Spinal cord (tissue), 10 donors: ENCODE measurements around the gene CAPN7. TPM values are rescaled to one million over a fixed set of nuclear protein-coding genes. Genes with fewer than 3 reads are reported as not detected.
A peak's percentile ranks its signal among the peaks of the same experiment; 100 is the strongest.

Experiments used
- DNase-seq, 6 donors: peaks; one replicate each; pipeline versions ENCODE4 v3.0.0 to v3.0.0-alpha.2; 2013 to 2015; ENCODE audit warnings: low spot score in 6 of 6, low read depth in 4 of 6
- H3K27ac ChIP-seq: one replicate; pipeline ENCODE4 v1.5.1; 2013; ENCODE audit warnings: low read depth, low read length, control low read depth
- H3K27me3 ChIP-seq: one replicate; pipeline ENCODE4 v1.6.1; 2013; ENCODE audit warnings: low read length; ENCODE audit not compliant: control insufficient read depth, insufficient read depth
- H3K36me3 ChIP-seq: one replicate; pipeline ENCODE4 v1.6.1; 2013; ENCODE audit warnings: low read length; ENCODE audit not compliant: control insufficient read depth, insufficient read depth
- H3K4me1 ChIP-seq: one replicate; pipeline ENCODE4 v1.6.1; 2013; ENCODE audit warnings: low read length; ENCODE audit not compliant: control insufficient read depth, insufficient read depth
- H3K4me3 ChIP-seq: one replicate; pipeline ENCODE4 v1.5.1; 2013; ENCODE audit warnings: low read depth, low read length, control low read depth
- H3K9me3 ChIP-seq: one replicate; pipeline ENCODE4 v1.6.1; 2013; ENCODE audit warnings: low read length; ENCODE audit not compliant: control insufficient read depth, insufficient read depth
- WGBS: methylation state at CpG from one replicate; pipeline ENCODE4 v1.1.5; 2013; ENCODE audit warnings: missing lambda C conversion rate; ENCODE audit not compliant: insufficient coverage; 5-methylcytosine and 5-hydroxymethylcytosine counted together
- polyA plus RNA-seq, 2 donors: library from polyadenylated mRNA; unstranded; fragments of 120-200 nt; gene quantifications; one replicate each; pipeline ENCODE4 v1.2.1, GENCODE V29; 2013; ENCODE audit not compliant: insufficient read length in 2 of 2
- total RNA-seq, 2 donors: library from RNA; depleted of rRNA in 1 of 2; stranded (reverse); fragments of 120-200 nt in 1 of 2; fragments of >200 nt in 1 of 2; gene quantifications; one replicate each; pipeline versions ENCODE4 v1.2.3 to v1.2.4, GENCODE V29; 2013 to 2014
- donor health status: healthy.

Gene CAPN7
- total and polyA plus RNA-seq, 4 donors = 36.3 to 59.4 (median 41.4) TPM

DNA sequence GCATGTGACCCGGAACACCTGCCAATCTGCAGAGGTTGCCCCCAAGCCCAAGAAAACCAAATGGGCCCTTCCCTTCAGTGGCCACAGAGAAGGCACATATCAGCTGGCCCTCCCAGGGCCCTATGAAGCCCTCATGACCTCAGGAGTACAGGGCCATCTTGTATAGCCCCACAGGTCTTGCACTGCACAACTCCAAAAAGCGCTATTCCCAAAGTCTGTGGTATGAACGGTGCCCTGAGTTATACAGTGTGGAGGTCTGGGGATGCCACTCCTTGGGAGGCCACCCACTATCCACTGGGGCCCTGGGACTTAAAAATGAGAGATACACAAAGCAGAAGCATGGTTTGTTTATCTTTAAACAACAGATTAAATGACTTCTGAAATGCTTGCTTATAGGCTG, 61.5 kb downstream of the CAPN7 start:
- H3K9me3 ChIP-seq = no peaks in the 10 kb centered on the region
- peaks cover 8% of the 10 kb centered on the region for H3K4me1 ChIP-seq
- peaks cover 9% of the 10 kb centered on the region for H3K36me3 ChIP-seq
- no peak overlapping the region for H3K27ac ChIP-seq
- no peaks in the 10 kb centered on the region for H3K27me3 ChIP-seq
- no peak for DNase-seq
- 78% methylated on average over 1 of the region's 3 CpGs for WGBS
- no peak overlapping the region for H3K4me3 ChIP-seq

DNA sequence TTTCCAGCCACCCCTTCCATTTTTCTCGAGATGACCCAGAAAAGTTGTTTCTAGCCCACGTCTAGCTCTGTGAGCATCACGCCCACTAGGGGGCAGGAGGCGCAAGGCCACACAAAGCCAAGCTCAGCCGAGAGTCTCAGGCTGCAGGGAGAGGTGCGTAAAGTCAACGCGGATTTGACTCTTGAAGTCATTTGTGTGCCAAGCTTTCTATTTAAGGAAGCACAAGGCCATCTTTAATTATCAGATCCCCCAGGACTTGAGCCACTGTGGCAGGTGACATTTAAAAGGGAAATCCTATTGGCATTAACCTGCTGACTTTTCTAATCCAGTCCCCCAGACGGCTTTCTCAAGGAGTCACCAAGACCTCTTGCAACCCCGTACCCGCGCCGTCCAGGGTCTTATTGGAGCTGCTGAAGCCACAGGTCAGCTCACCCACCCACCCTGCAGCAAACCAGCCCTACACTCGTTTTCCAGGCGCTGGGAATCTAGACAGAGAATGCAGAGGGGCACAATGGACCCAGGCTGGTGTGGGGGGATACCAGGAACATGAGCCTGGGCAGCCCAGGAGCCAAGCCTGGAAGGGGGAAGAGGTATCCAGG, 62.1 kb downstream of the CAPN7 start:
- peaks cover 9% of the 10 kb centered on the region for H3K36me3 ChIP-seq
- no peak overlapping the region for H3K27ac ChIP-seq
- peak; percentile 43 to 93 (median 67) for DNase-seq
- H3K27me3 ChIP-seq = no peaks in the 10 kb centered on the region
- H3K9me3 ChIP-seq = no peaks in the 10 kb centered on the region
- no peak overlapping the region for H3K4me3 ChIP-seq
- peaks cover 8% of the 10 kb centered on the region for H3K4me1 ChIP-seq
- 22% methylated on average over 13 of the region's 15 CpGs for WGBS

DNA sequence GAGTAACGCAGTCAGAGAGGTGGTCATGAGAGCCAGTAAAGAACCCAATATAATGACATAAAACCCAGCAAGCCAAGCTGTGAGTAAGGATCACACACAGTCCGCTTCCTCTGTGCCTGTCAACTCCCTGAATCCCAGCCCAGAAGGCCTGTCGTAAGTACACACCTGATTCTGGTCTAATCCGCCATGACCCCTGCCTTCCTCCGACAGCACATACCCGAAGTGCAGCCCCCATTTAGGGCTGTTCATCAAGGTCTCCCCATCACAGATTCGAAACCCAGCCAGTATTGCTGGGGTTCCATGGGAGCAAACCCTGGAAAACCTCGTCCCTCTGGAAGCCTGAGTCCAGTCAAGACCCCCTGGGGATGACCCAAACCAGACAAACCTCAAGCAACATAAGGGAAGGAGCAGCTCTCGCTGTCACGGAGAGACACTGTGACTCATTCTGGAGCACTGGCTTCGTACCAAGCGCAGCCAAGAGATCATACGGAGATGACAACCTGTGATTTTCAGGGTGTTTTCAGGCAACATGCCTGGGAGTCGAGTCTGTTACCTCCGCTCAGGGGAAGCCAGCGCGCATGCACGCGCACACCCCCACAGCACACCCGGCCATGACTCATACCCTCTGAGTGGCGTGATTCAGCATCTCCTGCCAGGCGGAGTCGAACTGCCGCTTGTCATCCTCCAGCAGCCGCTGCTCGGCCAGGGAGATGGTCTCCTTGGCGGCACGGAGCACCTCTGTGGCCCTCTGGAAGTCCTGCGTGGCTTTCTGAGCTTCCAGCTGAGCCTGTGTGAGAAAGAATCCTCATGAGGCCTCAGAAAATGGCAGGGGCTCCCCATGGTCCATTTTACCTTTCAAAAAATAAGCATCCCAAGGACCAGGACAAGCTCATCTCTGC, 63.3 kb downstream of the CAPN7 start:
- WGBS = 87% methylated on average over 29 of the region's 29 CpGs
- DNase-seq = peak in 1 of 6 donors; percentile 66
- Histone ChIP-seq H3K27ac (no peak overlapping the region), H3K36me3 (peaks cover 9% of the 10 kb centered on the region), H3K9me3 (no peaks in the 10 kb centered on the region), H3K4me3 (no peak overlapping the region), H3K27me3 (no peaks in the 10 kb centered on the region), H3K4me1 (peaks cover 8% of the 10 kb centered on the region)

DNA sequence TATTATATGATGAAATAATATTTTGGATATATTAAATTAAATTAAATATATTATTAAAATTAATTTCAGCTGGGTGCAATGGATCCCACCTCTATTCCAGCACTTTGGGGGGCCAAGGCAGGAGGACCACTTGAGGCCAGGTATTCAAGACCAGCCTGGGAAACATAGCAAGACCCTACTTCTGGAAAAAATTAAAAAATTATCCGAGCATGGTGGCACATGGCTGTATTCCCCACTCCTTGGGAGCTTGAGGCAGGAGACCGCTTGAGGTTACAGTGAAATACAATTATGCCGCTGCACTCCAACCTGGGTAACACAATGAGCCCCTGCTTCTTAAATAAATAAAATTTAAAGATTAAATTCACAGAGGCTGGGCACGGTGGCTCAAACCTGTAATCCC, 65.0 kb downstream of the CAPN7 start:
- 73% methylated on average over 2 of the region's 4 CpGs for WGBS
- peaks cover 8% of the 10 kb centered on the region for H3K4me1 ChIP-seq
- no peaks in the 10 kb centered on the region for H3K27me3 ChIP-seq
- DNase-seq = no peak
- H3K27ac ChIP-seq = no peak overlapping the region
- no peaks in the 10 kb centered on the region for H3K9me3 ChIP-seq
- no peak overlapping the region for H3K4me3 ChIP-seq
- H3K36me3 ChIP-seq = peaks cover 8% of the 10 kb centered on the region

DNA sequence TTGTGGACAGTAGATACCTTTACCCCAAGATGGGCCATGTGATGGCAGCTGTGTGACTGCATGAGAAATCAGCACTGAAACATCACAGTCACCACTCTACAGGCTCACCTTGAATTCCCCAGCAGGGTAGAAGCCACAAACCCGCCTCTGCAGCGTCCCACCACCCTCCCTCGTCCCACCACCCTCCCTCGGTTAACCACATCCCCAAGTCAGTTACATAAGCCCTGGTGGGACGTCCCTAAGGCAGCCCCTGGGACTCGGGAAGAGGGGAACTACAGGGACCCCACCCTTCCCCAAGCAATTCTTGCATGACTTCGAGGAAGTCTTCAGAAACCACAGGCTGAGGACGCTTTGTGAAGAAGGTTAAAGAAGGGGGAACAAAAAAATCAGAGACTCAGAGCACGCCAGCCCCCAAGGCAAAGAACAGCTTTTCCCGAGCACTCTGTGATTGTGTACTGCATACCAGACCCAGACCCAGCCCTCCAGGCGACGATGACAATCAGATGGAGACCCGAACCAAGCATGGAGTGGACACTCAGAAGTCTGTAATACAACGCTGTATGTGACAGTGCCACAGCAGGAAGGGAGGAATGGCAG, 65.8 kb downstream of the CAPN7 start:
- 63% methylated on average over 12 of the region's 14 CpGs for WGBS
- Histone ChIP-seq H3K4me3 (no peak overlapping the region), H3K9me3 (no peaks in the 10 kb centered on the region), H3K4me1 (peaks cover 13% of the 10 kb centered on the region), H3K27ac (no peak overlapping the region), H3K36me3 (peaks cover 6% of the 10 kb centered on the region), H3K27me3 (no peaks in the 10 kb centered on the region)
- no peak for DNase-seq

DNA sequence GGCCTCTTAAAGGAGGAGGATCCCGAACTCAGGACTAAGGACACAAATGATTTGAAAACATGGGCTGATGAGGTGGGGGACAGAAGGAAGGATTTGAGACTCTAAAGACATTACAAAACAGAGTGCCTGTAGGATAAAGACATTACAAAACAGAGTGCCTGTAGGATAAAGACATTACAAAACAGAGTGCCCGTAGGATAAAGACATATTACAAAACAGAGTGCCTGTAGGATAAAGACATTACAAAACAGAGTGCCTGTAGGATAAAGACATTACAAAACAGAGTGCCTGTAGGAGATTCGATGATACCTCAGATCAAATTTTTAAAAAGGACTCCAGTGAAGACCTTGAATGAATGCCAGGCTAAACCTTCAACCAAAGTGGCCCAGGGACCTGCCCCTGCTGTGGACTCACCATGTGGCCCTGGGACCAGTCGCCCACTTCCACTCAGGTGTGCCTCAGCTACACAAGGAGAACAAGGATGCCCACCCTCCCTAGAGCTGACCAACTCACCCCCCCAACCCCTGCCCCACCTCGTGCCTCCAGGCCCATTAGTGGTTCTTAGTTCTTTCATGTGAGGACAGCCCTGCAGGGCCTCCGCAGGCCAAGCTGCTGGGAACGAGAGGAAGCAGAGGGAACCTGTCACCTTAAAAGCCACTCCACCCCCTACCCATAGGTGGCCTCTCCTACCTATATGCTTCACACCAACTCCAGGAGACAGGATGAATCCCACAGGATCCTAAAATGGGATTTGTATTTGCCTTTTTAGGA, 66.6 kb downstream of the CAPN7 start:
- no peak overlapping the region for H3K4me3 ChIP-seq
- WGBS = 79% methylated on average over 5 of the region's 7 CpGs
- no peak for DNase-seq
- no peaks in the 10 kb centered on the region for H3K9me3 ChIP-seq
- H3K4me1 ChIP-seq = peaks cover 13% of the 10 kb centered on the region
- H3K27ac ChIP-seq = no peak overlapping the region
- peaks cover 6% of the 10 kb centered on the region for H3K36me3 ChIP-seq
- H3K27me3 ChIP-seq = no peaks in the 10 kb centered on the region

DNA sequence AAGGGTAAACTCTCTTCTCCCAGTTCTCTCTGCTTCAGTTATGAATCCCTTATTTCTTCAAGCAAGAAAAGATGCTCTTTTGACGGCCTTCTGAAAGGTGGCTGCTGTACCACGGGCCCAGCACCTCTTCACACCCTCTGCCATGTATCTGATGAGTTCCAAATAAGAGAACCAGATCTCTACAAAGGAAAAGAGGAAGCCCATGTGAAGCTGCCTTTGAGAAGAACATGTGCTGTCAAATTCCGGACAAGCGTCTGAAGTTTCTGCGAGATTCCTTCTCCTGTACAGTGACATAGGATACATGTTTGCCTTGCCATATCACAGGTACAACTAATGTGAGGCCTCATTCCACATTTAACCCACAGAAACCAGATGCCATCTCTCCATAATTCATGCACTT, 67.2 kb downstream of the CAPN7 start:
- H3K4me1 ChIP-seq = peaks cover 8% of the 10 kb centered on the region
- no peak for DNase-seq
- peaks cover 6% of the 10 kb centered on the region for H3K36me3 ChIP-seq
- no peaks in the 10 kb centered on the region for H3K9me3 ChIP-seq
- 92% methylated on average over 3 of the region's 5 CpGs for WGBS
- no peaks in the 10 kb centered on the region for H3K27me3 ChIP-seq
- no peak overlapping the region for H3K27ac ChIP-seq
- H3K4me3 ChIP-seq = no peak overlapping the region

DNA sequence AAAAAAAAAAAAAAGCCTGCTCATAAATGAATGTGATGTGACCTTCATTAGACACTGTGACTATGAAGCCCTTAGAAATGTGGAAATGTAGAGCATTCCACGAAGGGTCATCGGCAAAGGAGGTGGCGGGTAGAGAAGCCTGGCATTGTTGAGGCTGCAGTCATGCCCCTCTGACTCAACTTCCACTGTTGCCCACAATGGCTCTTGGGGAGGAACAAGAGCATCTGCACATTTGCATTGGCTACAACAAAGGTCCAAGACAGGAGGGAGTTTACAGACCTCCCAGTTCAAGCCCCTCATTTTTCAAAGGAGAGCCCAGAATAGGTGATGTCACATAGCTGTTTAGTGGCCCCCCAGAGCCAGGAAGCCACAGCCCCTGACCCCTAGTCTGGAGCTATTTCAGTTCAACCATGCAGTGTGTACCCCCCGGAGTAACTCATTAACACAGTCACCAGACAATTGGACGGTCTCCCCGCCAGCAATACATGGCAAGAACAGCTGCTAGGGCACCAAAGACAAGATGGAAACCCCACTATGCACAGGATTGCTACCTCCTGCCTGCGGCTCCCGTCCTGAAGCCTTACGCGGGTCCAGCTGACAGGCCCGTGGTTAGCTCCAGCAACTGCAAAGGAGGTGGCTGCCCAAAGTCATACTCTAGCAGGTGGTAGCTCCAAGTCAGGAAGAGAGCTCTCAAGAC, 70.1 kb downstream of the CAPN7 start:
- 73% methylated on average over 11 of the region's 11 CpGs for WGBS
- Histone ChIP-seq H3K36me3 (no peaks in the 10 kb centered on the region), H3K27ac (no peak overlapping the region), H3K4me1 (peaks cover 19% of the 10 kb centered on the region), H3K27me3 (no peaks in the 10 kb centered on the region), H3K4me3 (no peak overlapping the region), H3K9me3 (no peaks in the 10 kb centered on the region)
- DNase-seq = no peak
